Stimulated activated naive CD4-positive, alpha-beta T cell treated with Interleukin-2 at 50 U/mL for 16 hours (primary cell): ENCODE measurements around the gene FOXJ3.

ENCODE experiments used
- DNase-seq: peaks from one replicate; lab custom pipeline; 2025; lab: John Stamatoyannopoulos, UW

Gene FOXJ3

GRCh38 chr1:42143896-42144710 lies 190.9 kb downstream of the FOXJ3 start:
- no peak for DNase-seq

GRCh38 chr1:42142894-42143675 lies 191.9 kb downstream of the FOXJ3 start:
- DNase-seq = no peak

DNA sequence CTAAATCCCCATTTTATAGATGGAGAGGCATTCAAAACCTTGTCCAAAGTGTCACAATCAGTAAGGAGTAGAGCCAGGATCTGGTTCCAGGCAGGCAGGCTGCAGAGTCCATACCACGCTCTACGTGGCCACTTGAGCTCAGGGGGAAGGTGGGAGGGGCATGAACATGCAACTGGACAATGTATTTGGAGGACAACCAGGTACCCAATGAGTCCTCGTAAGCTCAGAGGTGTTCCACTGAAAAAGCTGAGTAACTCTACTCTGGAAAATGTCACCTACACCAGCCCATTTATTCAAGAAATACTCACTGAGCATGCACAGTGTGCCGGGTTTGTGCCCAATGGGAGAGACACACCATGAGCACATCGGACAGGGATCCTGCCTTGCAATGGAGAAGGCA lies 193.1 kb downstream of the FOXJ3 start:
- no peak for DNase-seq

DNA sequence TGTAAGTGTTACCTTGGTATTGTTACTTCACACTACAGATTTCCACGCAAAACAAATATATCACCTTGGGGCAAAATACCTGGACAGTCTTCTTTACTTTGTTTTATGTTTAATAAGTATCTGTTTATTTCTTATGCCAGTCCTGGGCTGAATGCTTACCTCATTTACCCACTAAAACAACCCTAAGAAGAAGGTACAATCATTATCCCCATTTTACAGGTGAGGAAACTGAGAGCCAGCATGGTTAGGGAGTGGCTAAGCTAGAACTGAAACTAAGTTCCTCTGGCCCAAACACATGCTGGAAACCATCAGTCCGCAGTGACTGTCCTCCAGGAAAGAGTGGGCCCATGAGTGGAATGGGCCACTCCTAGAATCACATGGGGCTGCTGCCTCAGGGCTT lies 194.8 kb downstream of the FOXJ3 start:
- DNase-seq = no peak

DNA sequence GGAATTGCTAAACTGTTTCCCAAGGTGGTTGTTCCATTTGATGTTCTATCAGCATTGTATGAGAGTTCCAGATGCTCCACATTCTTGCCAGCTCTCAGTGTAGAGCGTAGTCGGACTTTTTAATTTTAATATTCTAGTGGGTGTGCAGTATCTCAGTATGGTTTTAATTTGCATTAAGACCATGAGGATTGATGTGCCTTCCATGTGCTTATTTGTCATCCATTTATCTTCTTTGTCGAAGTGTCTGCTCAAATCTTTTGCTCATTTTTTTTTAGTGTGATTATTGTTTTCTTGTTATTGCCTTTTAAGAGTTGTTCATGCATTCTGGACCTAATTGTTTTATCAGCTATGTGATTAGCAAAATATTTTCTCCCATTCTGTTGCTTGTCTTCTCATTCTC lies 195.6 kb downstream of the FOXJ3 start:
- no peak for DNase-seq

GRCh38 chr1:42138586-42138985 lies 196.4 kb downstream of the FOXJ3 start:
- DNase-seq = no peak

- DNase-seq = no peak
These were observed 197.3 kb downstream of the FOXJ3 start for GRCh38 chr1:42137766-42138165.

DNA sequence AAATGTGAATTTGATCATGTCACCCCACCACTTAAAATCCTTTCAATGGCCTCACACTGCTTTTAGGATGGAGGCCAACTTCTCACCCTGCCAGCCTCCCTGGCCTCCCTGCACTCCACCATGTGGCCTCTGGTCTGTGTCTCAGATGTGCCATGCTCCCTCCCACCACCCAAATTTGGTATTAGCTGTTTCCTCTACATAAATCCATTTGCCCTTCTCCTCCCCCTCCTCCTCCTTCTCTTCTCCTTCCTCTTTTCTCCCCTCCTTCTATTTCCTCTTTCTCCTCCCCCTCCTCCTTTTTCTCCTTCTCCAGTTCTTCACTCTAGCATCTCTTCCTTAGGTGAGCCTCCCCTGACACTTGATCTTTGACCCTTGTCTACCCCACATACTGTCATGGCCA lies 198.6 kb downstream of the FOXJ3 start:
- no peak for DNase-seq

- no peak for DNase-seq
These were observed 199.6 kb downstream of the FOXJ3 start for GRCh38 chr1:42135426-42135825.

DNA sequence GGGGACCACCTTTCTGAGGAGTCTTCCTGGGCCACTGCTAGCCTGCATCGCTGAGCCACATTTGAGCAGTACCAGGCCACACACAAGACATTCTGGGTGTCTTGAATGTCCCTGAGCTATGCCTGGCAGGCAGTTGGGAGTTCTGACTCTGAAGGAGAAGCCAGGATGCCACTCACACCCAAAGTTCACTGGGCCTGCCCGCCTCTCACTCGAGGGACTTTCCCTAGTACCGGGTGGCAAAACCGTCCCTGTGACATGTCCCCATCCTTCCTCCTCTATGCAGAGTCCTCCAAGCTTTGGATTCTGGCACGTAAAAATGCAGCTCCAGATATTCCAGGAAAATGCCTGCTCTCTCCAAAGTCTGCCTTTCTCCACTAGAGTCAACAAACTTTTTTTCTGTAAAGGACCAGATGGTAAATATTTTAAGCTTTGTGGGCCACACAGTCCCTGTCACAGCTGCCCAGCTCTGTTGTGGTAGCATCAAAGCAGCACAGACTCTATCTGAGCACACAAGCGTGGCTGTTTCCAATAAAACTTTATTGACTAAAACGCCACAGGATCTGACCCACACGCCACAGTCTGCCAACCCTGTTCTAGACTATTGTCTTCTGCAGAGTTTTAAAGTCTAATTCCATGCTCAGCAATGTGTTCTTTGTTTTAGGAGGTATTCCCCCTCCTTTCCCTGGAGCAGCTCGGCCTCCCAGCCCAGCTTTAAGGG lies 201.1 kb downstream of the FOXJ3 start:
- no peak for DNase-seq

DNA sequence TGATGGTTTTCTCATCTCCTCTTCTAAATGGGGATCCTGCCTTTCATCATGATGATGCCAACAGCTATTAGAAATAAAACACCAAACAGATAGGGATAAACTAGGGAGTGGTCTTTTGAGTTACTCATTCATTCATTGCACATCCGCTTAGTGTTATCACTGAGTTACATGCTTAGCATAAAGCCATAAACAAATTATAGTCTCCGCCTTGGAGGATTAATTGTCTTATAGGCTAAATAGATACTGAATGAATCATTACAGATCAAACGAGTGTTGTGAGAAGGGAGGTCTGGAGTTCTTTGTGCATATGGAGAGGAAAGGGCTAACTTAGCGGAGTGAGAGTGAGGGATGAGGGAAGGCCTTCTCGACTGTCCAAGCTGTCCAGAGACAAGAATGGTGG lies 201.6 kb downstream of the FOXJ3 start:
- DNase-seq = no peak

DNA sequence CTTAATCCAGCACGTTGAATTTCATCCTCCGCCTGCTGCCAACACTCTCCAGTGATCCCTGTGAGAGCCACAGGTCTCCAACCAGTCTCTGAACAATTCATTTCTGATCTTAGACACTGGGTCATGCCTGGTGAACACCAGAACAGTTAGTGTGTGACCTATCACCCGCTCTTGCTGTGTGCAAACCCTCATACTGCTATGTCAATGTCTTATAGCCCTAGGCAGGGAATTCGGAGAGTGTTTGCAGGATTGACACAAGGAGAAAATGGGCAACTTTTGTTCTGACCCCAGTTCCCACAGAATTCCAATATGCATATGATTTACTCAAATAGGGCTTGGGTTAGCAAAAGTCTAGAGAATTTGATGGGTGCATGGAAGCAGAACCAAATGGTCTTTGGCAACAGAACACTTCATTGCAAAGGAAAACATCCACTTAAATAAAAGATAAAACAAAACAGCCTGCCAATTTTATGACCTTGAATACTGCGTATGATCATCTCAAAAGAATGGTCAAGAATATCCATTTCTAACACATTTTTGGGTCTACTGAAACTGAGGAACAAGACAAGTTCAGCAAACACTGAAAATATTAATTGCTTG lies 204.9 kb downstream of the FOXJ3 start:
- DNase-seq = no peak

GRCh38 chr1:42128964-42129363 lies 206.1 kb downstream of the FOXJ3 start:
- DNase-seq = no peak

DNA sequence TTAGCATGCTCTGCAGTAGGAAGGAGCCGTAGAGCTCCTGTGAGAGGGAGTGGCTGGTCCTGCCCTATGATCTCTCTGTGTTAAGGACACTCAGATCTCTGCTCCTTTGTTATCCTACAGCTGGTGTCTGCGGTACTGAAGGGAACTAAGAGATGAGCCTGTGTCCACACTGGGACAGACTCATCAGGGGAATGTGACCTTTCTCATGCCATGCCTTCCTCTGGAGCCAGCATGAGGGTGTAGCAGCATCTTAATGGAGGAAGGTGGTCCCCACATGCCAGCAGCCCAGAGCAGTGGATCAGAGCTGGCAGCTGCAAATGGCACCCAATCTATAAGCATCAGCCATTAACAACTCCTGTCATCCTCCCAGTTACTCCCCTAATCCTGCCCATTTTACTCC lies 206.5 kb downstream of the FOXJ3 start:
- DNase-seq = no peak

DNA sequence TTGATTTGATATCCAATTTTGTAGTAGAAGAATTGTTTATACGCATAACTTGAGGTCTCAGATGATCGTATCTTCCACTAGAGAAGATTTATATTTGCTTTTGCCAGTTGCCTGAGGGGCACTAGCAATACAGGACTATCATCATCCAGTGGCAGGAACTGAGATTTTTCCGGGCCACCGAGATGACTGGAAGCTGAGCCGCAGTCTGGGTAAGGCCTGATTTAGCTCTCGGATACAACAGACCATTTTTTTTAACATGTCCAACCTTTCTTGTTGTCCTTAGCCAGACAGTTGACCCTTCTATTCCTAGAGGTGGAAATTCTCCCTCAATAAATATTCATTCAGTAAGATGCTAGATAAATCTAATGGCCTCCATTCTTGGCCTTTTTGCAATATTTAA lies 207.3 kb downstream of the FOXJ3 start:
- no peak for DNase-seq
